ENCODE results near the gene ZNF23.

Gene ZNF23

GRCh38 chr16:71476457-71477124 lies 14.5 kb upstream of the ZNF23 start:
- Histone ChIP-seq H3K36me3 (no peaks in the 10 kb centered on the region), H3K4me1 (no peaks in the 10 kb centered on the region), H3K9me3 (no peaks in the 10 kb centered on the region), H3K4me3 (ENCODE audit: low read depth, low read length) (no peak overlapping the region), H3K27me3 (no peaks in the 10 kb centered on the region)
- DNase-seq: no peak
- TF ChIP-seq, protein P1, sequence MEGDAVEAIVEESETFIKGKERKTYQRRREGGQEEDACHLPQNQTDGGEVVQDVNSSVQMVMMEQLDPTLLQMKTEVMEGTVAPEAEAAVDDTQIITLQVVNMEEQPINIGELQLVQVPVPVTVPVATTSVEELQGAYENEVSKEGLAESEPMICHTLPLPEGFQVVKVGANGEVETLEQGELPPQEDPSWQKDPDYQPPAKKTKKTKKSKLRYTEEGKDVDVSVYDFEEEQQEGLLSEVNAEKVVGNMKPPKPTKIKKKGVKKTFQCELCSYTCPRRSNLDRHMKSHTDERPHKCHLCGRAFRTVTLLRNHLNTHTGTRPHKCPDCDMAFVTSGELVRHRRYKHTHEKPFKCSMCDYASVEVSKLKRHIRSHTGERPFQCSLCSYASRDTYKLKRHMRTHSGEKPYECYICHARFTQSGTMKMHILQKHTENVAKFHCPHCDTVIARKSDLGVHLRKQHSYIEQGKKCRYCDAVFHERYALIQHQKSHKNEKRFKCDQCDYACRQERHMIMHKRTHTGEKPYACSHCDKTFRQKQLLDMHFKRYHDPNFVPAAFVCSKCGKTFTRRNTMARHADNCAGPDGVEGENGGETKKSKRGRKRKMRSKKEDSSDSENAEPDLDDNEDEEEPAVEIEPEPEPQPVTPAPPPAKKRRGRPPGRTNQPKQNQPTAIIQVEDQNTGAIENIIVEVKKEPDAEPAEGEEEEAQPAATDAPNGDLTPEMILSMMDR (IDR thresholded peaks at IDR 0.05; ENCODE audit: low read depth, low read length): no peak

DNA sequence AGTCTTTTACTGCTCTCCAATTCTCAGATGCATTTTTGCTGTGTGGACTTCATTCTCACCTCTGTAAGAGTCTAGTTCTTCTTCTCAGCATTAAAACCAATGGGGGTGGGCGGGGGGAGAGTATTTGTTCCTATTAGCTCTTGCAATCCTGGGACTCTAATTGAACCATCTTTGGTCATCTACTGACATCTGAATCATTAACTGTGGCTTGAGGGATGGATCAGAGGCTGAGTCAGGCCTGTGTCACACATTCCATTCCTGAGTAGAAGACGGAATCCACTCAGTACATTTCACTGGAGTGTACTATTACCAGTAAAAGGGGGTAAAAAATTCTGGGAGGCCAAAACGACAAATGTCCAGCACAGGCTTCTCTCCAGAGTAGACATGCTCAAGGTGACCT lies 12.8 kb upstream of the ZNF23 start:
- TF ChIP-seq, protein P1 (IDR thresholded peaks at IDR 0.05; ENCODE audit: low read depth, low read length): no peak
- no peaks in the 10 kb centered on the region for H3K9me3 ChIP-seq
- H3K27me3 ChIP-seq: no peaks in the 10 kb centered on the region
- no peak overlapping the region for H3K4me3 ChIP-seq (ENCODE audit: low read depth, low read length)
- H3K36me3 ChIP-seq: no peaks in the 10 kb centered on the region
- no peaks in the 10 kb centered on the region for H3K4me1 ChIP-seq
- no peak for DNase-seq

DNA sequence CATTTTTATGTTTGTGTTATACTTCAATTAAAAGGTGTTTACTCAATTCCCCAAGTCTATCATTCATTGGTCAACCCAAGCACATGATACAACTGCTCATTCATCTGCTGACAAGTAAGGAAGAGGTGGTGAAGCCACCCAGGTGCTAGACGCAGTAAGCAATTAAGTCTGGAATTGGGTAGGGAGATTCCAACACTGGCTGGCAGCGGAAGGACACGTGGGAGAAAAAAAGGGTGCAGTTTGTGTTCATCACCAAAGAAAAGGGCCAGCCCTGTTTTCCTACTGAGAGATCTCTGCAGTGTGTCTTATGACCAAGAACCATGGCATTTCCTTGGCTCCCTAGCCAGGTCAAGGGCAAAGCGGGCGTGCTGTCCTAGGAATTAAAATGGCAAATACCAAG lies 11.8 kb upstream of the ZNF23 start:
- H3K36me3 ChIP-seq: no peaks in the 10 kb centered on the region
- no peak for DNase-seq
- H3K4me3 ChIP-seq (ENCODE audit: low read depth, low read length): no peak overlapping the region

DNA sequence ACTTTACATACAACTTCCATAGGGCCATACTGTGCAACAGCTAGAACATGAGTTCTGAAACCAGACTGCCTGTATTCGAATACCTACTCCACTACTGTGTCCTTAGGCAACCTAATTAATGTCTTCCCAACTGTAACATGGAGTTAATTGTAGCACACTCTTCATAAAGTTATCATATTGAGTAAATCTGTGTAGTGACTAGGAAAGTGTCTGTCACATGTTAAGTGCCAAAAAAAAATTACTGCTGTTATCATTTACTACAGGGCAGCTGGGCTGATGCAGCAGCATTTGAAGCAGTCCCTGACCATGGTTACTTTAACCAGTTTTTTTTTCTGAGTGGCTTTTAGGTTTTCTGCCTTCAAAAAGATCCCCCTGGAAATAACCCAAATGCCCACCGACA lies 10.9 kb upstream of the ZNF23 start:
- Histone ChIP-seq H3K4me1 (no peaks in the 10 kb centered on the region), H3K4me3 (ENCODE audit: low read depth, low read length) (no peak overlapping the region), H3K9me3 (no peaks in the 10 kb centered on the region), H3K27me3 (no peaks in the 10 kb centered on the region), H3K36me3 (no peaks in the 10 kb centered on the region)
- TF ChIP-seq, protein P1 (IDR thresholded peaks at IDR 0.05; ENCODE audit: low read depth, low read length): no peak
- no peak for DNase-seq

More for the DNA sequence above, 11.8 kb upstream of the ZNF23 start:
- Histone ChIP-seq H3K27me3 (no peaks in the 10 kb centered on the region), H3K4me1 (no peaks in the 10 kb centered on the region), H3K9me3 (no peaks in the 10 kb centered on the region)
- TF ChIP-seq, protein P1 (IDR thresholded peaks at IDR 0.05; ENCODE audit: low read depth, low read length): no peak

GRCh38 chr16:71472051-71472450 lies 10.0 kb upstream of the ZNF23 start:
- no peak for DNase-seq
- no peaks in the 10 kb centered on the region for H3K4me1 ChIP-seq
- no peak overlapping the region for H3K4me3 ChIP-seq (ENCODE audit: low read depth, low read length)
- H3K36me3 ChIP-seq: no peaks in the 10 kb centered on the region
- H3K9me3 ChIP-seq: no peaks in the 10 kb centered on the region
- no peaks in the 10 kb centered on the region for H3K27me3 ChIP-seq
- TF ChIP-seq, protein P1 (IDR thresholded peaks at IDR 0.05; ENCODE audit: low read depth, low read length): no peak

- H3K9me3 ChIP-seq: no peaks in the 10 kb centered on the region
- no peak overlapping the region for H3K4me3 ChIP-seq (ENCODE audit: low read depth, low read length)
- H3K27me3 ChIP-seq: no peaks in the 10 kb centered on the region
- H3K36me3 ChIP-seq: no peaks in the 10 kb centered on the region
- no peaks in the 10 kb centered on the region for H3K4me1 ChIP-seq
- TF ChIP-seq, protein P1 (IDR thresholded peaks at IDR 0.05; ENCODE audit: low read depth, low read length): no peak
- DNase-seq: no peak
Measured at GRCh38 chr16:71467810-71468209, 5.8 kb upstream of the ZNF23 start.
